Natural killer cell (primary cell): ENCODE results near the gene RYK. TPM values are rescaled to one million over a fixed set of nuclear protein-coding genes. Genes with fewer than 3 reads are reported as not detected.

Experiments used
- ATAC-seq, 3 donors: fragments of 150-1000 bp in 2 of 3; fragments of 200-7000 bp in 1 of 3; cut with Tn5 transposase; 1 replicate in 1 of 3; 2 replicates in 2 of 3; pipeline ENCODE4 v1.10.0; 2021; ENCODE audit warnings: mild to moderate bottlenecking in 2 of 3, moderate library complexity in 2 of 3
- DNase-seq, 2 donors: peaks; one replicate each; pipeline versions ENCODE4 v3.0.0 to v3.0.0-alpha.2; 2013 to 2021; ENCODE audit warnings: mixed read lengths in 1 of 2
- H3K27ac ChIP-seq: one replicate; pipeline ENCODE4 v1.5.1; 2013; ENCODE audit warnings: mild to moderate bottlenecking, low read length
- H3K27me3 ChIP-seq: one replicate; pipeline ENCODE4 v1.6.1; 2013; ENCODE audit warnings: low read length; ENCODE audit not compliant: control insufficient read depth, insufficient read depth
- H3K36me3 ChIP-seq: one replicate; pipeline ENCODE4 v1.6.1; 2013; ENCODE audit warnings: low read length; ENCODE audit not compliant: control insufficient read depth, insufficient read depth
- H3K4me1 ChIP-seq: one replicate; pipeline ENCODE4 v1.6.1; 2013; ENCODE audit warnings: low read length; ENCODE audit not compliant: control insufficient read depth, insufficient read depth
- H3K4me3 ChIP-seq: one replicate; pipeline ENCODE4 v1.5.1; 2013; ENCODE audit warnings: low read length
- H3K9me3 ChIP-seq: one replicate; pipeline ENCODE4 v1.6.1; 2013; ENCODE audit warnings: low read length; ENCODE audit not compliant: control insufficient read depth, insufficient read depth
- H3K27ac Mint-ChIP-seq, 2 donors: one replicate each; pipeline ENCODE4 v1.8.0; 2022; ENCODE audit warnings: mild to moderate bottlenecking in 2 of 2, mixed read lengths in 2 of 2, moderate library complexity in 1 of 2
- H3K27me3 Mint-ChIP-seq, 2 donors: one replicate each; pipeline ENCODE4 v1.8.0; 2022; ENCODE audit warnings: low read depth in 2 of 2, mixed read lengths in 2 of 2
- H3K36me3 Mint-ChIP-seq: one replicate; pipeline ENCODE4 v1.8.0; 2022; ENCODE audit warnings: mixed read lengths
- H3K4me1 Mint-ChIP-seq, 2 donors: one replicate each; pipeline ENCODE4 v1.8.0; 2022; ENCODE audit warnings: mixed read lengths in 2 of 2
- H3K4me3 Mint-ChIP-seq: one replicate; pipeline ENCODE4 v1.8.0; 2022; ENCODE audit warnings: mild to moderate bottlenecking, moderate library complexity, mixed read lengths
- H3K9me3 Mint-ChIP-seq, 2 donors: one replicate each; pipeline ENCODE4 v1.8.0; 2022; ENCODE audit warnings: mixed read lengths in 2 of 2
- CTCF ChIP-seq: fragments of 200-600 bp; IDR thresholded peaks from one replicate; pipeline ENCODE4 v1.8.0; 2022; ENCODE audit warnings: antibody characterized with exemption
- WGBS: methylation state at CpG from one replicate; pipeline ENCODE4 v1.1.7; 2013; ENCODE audit warnings: missing lambda C conversion rate; ENCODE audit not compliant: insufficient coverage; 5-methylcytosine and 5-hydroxymethylcytosine counted together
- intact Hi-C: fragments of 100-400 bp; cut with micrococcal nuclease; formaldehyde crosslinking; loops from one replicate; pipeline ENCODE4 v1.14.2; 2022
- total RNA-seq, 4 donors: library from RNA; stranded (reverse); fragments of 120-200 nt in 1 of 4; gene quantifications; one replicate each; pipeline versions ENCODE4 v1.2.3 to v1.2.4, GENCODE V29; 2013 to 2022

The RYK gene
- total RNA-seq, 3 donors from 2014 or later (not counting 1 experiment from before 2014, with no cell fraction given), result 56.7 to 69.5 (median 56.8) TPM

DNA sequence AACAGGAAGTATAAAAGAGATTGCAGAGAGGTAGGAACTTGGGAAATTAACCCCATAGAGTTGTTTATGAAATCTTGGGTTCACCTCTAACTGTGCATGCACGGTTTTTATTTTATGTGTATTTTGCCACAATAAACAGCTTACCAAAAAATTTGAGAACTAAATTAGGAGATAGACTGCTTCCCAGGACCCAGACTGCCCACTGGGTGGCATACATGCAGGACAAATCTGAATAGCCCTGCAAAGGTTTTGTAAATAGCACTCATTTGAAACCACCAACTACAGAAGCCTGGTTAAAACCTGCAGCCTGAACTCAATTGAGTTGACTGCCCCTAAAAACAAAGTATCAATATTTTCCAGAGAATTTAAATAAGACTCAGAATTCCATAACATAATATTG is 124.5 kb downstream of the RYK start:
- H3K27me3 ChIP-seq, result no peaks in the 10 kb centered on the region
- intact Hi-C loops, result no loop called here
- 71% methylated on average over 1 of the region's 1 CpG for WGBS
- no peak overlapping the region for H3K27ac ChIP-seq
- no peak overlapping the region for H3K4me3 ChIP-seq
- peaks cover 18% of the 10 kb centered on the region for H3K9me3 ChIP-seq
- TF ChIP-seq CTCF, result no peak
- no peak overlapping the region for H3K4me3 Mint-ChIP-seq
- H3K36me3 Mint-ChIP-seq, result peaks cover 19% of the 10 kb centered on the region
- H3K9me3 Mint-ChIP-seq, result peaks cover 13% of the 10 kb centered on the region in 2 donors
- H3K27ac Mint-ChIP-seq, result no peak overlapping the region
- DNase-seq (no peak), ATAC-seq (no peak)
- H3K36me3 ChIP-seq, result no peaks in the 10 kb centered on the region
- no peaks in the 10 kb centered on the region for H3K4me1 ChIP-seq
- no peaks in the 10 kb centered on the region for H3K27me3 Mint-ChIP-seq
- peaks cover 0 to 7% of the 10 kb centered on the region in 2 donors for H3K4me1 Mint-ChIP-seq

DNA sequence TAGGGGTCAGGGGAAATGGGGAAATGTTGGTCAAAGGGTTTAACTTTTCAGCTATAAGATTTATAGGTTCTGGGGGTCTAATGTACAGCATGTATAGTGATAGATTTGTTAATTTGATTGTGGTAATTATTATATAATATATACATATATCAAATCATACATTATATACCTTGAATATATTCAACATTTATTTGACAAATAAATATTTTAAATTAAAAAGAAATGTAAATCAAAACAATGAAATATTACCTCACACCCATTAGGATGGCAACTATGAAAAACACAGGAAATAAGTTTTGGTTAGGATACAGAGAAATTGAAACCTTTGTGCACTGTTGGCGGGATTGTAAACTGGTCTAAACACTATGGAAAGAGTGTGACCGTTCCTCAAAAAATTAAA is 135.9 kb downstream of the RYK start:
- Histone ChIP-seq H3K4me1 (no peaks in the 10 kb centered on the region), H3K27me3 (no peaks in the 10 kb centered on the region), H3K36me3 (no peaks in the 10 kb centered on the region), H3K4me3 (no peak overlapping the region), H3K27ac (no peak overlapping the region), H3K9me3 (no peaks in the 10 kb centered on the region)
- intact Hi-C loops, result no loop called here
- peaks cover 5 to 23% of the 10 kb centered on the region in 2 donors for H3K9me3 Mint-ChIP-seq
- peaks cover 11% of the 10 kb centered on the region for H3K36me3 Mint-ChIP-seq
- H3K4me3 Mint-ChIP-seq, result no peak overlapping the region
- ATAC-seq (no peak), DNase-seq (no peak)
- WGBS, result 100% methylated on average over 2 of the region's 2 CpGs
- peaks cover 0 to 3% of the 10 kb centered on the region in 2 donors for H3K27me3 Mint-ChIP-seq
- H3K27ac Mint-ChIP-seq, result no peak overlapping the region
- H3K4me1 Mint-ChIP-seq, result no peaks in the 10 kb centered on the region
- no peak for TF ChIP-seq CTCF

DNA sequence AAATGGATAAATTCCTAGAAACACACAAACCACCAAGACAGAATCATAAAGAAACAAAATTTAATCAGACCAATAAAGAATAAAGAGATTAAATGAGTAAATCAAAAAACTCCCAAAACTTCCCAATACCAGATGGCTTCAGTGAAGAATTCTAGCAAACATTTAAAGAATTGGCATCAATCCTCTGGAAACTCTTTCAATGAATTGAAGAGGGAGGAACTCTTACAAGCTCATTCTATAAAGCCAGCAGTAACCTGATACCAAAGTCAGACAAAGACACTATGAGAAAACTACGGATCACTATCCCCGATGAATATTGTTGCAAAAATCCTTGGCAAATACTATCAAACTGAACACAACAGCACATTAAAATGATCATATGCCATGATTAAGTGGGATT is 139.0 kb downstream of the RYK start:
- Mint-ChIP-seq H3K36me3 (no peaks in the 10 kb centered on the region), H3K27ac (no peak overlapping the region), H3K27me3 (peaks cover 0 to 3% of the 10 kb centered on the region in 2 donors), H3K9me3 (peaks cover 2 to 7% of the 10 kb centered on the region in 2 donors), H3K4me1 (no peaks in the 10 kb centered on the region), H3K4me3 (no peak overlapping the region)
- Histone ChIP-seq H3K4me3 (no peak overlapping the region), H3K36me3 (no peaks in the 10 kb centered on the region), H3K9me3 (no peaks in the 10 kb centered on the region), H3K27me3 (no peaks in the 10 kb centered on the region), H3K4me1 (no peaks in the 10 kb centered on the region), H3K27ac (no peak overlapping the region)
- TF ChIP-seq CTCF, result no peak
- ATAC-seq (no peak), DNase-seq (no peak)
- intact Hi-C loops, result no loop called here
- no CpG with 5 or more reads among the region's 2 CpGs for WGBS

- Histone ChIP-seq H3K4me1 (no peaks in the 10 kb centered on the region), H3K4me3 (no peak overlapping the region), H3K9me3 (no peaks in the 10 kb centered on the region), H3K36me3 (no peaks in the 10 kb centered on the region), H3K27me3 (no peaks in the 10 kb centered on the region), H3K27ac (no peak overlapping the region)
- TF ChIP-seq CTCF, result no peak
- Mint-ChIP-seq H3K27me3 (peaks cover 0 to 3% of the 10 kb centered on the region in 2 donors), H3K36me3 (no peaks in the 10 kb centered on the region), H3K9me3 (peaks cover 2 to 7% of the 10 kb centered on the region in 2 donors), H3K4me1 (no peaks in the 10 kb centered on the region), H3K27ac (no peak overlapping the region), H3K4me3 (no peak overlapping the region)
- ATAC-seq (no peak), DNase-seq (no peak)
- intact Hi-C loops, result no loop called here
- WGBS, result 79% methylated on average over 1 of the region's 2 CpGs
These were observed 139.7 kb downstream of the RYK start for GRCh38 chr3:134110963-134111362.
